Mesenchymal stem cell (in vitro differentiated cells and primary cell): ENCODE measurements around the gene CYP19A1.
A peak's percentile ranks its signal among the peaks of the same experiment; 100 is the strongest.

Source experiments
- DNase-seq: peaks from one replicate; pipeline ENCODE4 v3.0.0-alpha.2; 2013
- H2AFZ ChIP-seq: one replicate; pipeline ENCODE4 v1.6.1; 2013; ENCODE audit warnings: low read depth, mild to moderate bottlenecking, control low read depth, inconsistent platforms, low read length, moderate library complexity
- H2AK5ac ChIP-seq: 2 replicates; pipeline ENCODE4 v1.6.1; 2013; ENCODE audit warnings: low read length, moderate library complexity, mild to moderate bottlenecking, inconsistent platforms; ENCODE audit not compliant: severe bottlenecking
- H2BK120ac ChIP-seq: one replicate; pipeline ENCODE4 v1.6.1; 2013; ENCODE audit warnings: low read depth, mild to moderate bottlenecking, inconsistent platforms, low read length, moderate library complexity
- H2BK12ac ChIP-seq, 2 experiments: one replicate each; pipeline ENCODE4 v1.6.1; 2013; ENCODE audit warnings: inconsistent platforms in 2 of 2, low read length in 2 of 2, mild to moderate bottlenecking in 2 of 2, moderate library complexity in 2 of 2, control low read depth in 1 of 2
- H2BK15ac ChIP-seq: one replicate; pipeline ENCODE4 v1.6.1; 2013; ENCODE audit warnings: mild to moderate bottlenecking, low read depth, inconsistent platforms; ENCODE audit not compliant: poor library complexity, severe bottlenecking
- H2BK5ac ChIP-seq: 2 replicates; pipeline ENCODE4 v1.6.1; 2013; ENCODE audit warnings: low read depth, mild to moderate bottlenecking, low read length, control low read depth, inconsistent platforms; ENCODE audit not compliant: poor library complexity, severe bottlenecking
- H3K14ac ChIP-seq, 2 experiments: one replicate each; pipeline ENCODE4 v1.6.1; 2013; ENCODE audit warnings: inconsistent platforms in 2 of 2, low read length in 2 of 2, control low read depth in 1 of 2, mild to moderate bottlenecking in 1 of 2, moderate library complexity in 1 of 2
- H3K18ac ChIP-seq, 2 experiments: one replicate each; pipeline ENCODE4 v1.6.1; 2013; ENCODE audit warnings: inconsistent platforms in 2 of 2, low read length in 2 of 2, control low read depth in 1 of 2, low read depth in 1 of 2, mild to moderate bottlenecking in 1 of 2
- H3K23ac ChIP-seq, 2 experiments: one replicate each; pipeline ENCODE4 v1.6.1; 2013; ENCODE audit warnings: inconsistent platforms in 2 of 2, low read length in 2 of 2, mild to moderate bottlenecking in 2 of 2, moderate library complexity in 2 of 2, control low read depth in 1 of 2
- H3K27ac ChIP-seq: 2 replicates; pipeline ENCODE4 v1.5.1; 2013; ENCODE audit warnings: mild to moderate bottlenecking, moderate library complexity, low read length, control low read depth, inconsistent platforms; ENCODE audit not compliant: poor library complexity, severe bottlenecking
- H3K27me3 ChIP-seq, 2 experiments: 2 replicates each; pipeline versions ENCODE4 v1.6.1 to v1.7.0; 2013; ENCODE audit warnings: low read length in 2 of 2, mild to moderate bottlenecking in 2 of 2, moderate library complexity in 2 of 2, control low read depth in 1 of 2, inconsistent platforms in 1 of 2; ENCODE audit not compliant: control insufficient read depth in 1 of 2, insufficient read depth in 1 of 2
- H3K36me3 ChIP-seq, 2 experiments: 2 replicates each; pipeline versions ENCODE4 v1.6.1 to v1.7.0; 2013; ENCODE audit warnings: low read length in 2 of 2, control low read depth in 1 of 2, inconsistent platforms in 1 of 2, low read depth in 1 of 2, mild to moderate bottlenecking in 1 of 2; ENCODE audit not compliant: insufficient read depth in 2 of 2, control insufficient read depth in 1 of 2
- H3K4ac ChIP-seq, 2 experiments: one replicate each; pipeline ENCODE4 v1.6.1; 2013; ENCODE audit warnings: inconsistent platforms in 2 of 2, low read length in 2 of 2, mild to moderate bottlenecking in 2 of 2, moderate library complexity in 2 of 2, control low read depth in 1 of 2, low read depth in 1 of 2
- H3K4me1 ChIP-seq: 2 replicates; pipeline ENCODE4 v1.6.1; 2013; ENCODE audit warnings: low read depth, low read length, control low read depth; ENCODE audit not compliant: control insufficient read depth, insufficient read depth
- H3K4me2 ChIP-seq: 2 replicates; pipeline ENCODE4 v1.6.1; 2013; ENCODE audit warnings: low read length, mild to moderate bottlenecking, inconsistent platforms; ENCODE audit not compliant: poor library complexity, severe bottlenecking
- H3K4me3 ChIP-seq, 2 experiments: 2 replicates each; pipeline versions ENCODE4 v1.5.1 to v1.7.0; 2013; ENCODE audit warnings: low read length in 2 of 2, mild to moderate bottlenecking in 2 of 2, control low read depth in 1 of 2, low read depth in 1 of 2; ENCODE audit not compliant: insufficient read depth in 1 of 2
- H3K79me1 ChIP-seq: replicated peaks from 2 replicates; pipeline ENCODE4 v1.6.1; 2013; ENCODE audit warnings: mild to moderate bottlenecking, control low read depth, low read length, inconsistent platforms; ENCODE audit not compliant: poor library complexity, severe bottlenecking
- H3K9ac ChIP-seq: 2 replicates; pipeline ENCODE4 v1.7.0; 2013; ENCODE audit warnings: mild to moderate bottlenecking, low read length, moderate library complexity
- H3K9me3 ChIP-seq: 2 replicates; pipeline ENCODE4 v1.7.0; 2013; ENCODE audit warnings: mild to moderate bottlenecking, low read length; ENCODE audit not compliant: control insufficient read depth
- H4K8ac ChIP-seq: one replicate; pipeline ENCODE4 v1.6.1; 2013; ENCODE audit warnings: inconsistent platforms, mild to moderate bottlenecking, low read length, moderate library complexity
- H4K91ac ChIP-seq: one replicate; pipeline ENCODE4 v1.6.1; 2013; ENCODE audit warnings: mild to moderate bottlenecking, low read length, inconsistent platforms
- WGBS: methylation state at CpG from one replicate; pipeline ENCODE4 v1.1.7; 2013; ENCODE audit warnings: mixed read lengths; 5-methylcytosine and 5-hydroxymethylcytosine counted together

CYP19A1 gene

DNA sequence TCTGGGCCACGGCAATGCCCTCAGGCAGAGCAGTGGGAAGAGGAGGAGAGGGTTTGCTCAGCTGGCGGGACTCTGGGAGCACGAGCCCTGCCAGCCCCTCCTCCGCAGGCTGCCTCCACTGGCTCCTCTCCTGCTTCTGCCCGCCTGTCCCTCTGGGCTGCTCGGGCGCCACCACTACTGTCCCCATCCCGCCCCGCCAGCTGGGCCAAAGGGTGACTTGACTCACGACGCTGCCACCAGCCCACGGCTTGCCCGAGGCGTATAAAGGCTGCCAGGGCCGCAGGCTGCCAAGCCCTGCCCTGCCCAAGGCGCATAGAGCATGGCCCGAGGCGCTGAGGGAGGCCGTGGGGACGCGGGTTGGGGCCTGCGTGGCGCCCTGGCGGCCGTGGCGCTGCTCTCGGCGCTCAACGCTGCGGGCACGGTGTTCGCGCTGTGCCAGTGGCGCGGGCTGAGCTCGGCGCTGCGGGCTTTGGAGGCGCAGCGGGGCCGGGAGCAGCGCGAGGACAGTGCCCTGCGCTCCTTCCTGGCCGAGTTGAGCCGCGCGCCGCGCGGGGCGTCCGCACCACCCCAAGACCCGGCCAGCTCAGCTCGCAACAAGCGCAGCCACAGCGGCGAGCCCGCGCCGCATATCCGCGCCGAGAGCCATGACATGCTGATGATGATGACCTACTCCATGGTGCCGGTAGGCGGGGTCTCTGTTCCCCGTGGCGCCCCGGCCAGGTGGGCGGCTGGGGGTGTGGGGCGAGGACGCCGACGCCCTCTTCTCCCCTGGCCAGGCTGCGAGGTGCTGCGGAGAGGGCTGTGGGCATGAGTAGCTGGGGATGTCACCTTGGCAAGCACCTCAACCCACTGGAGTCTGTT, 3.2 kb upstream of the CYP19A1 start, which contains the start of gene GLDN:
TSS of gene GLDN (plus strand) at position 290 of the 861 bp plus-strand sequence. CDS start at position 320, 30 bp downstream.
- H3K23ac ChIP-seq = peak within 1 kb of the TSS in 1 of 2 experiments; percentile 63
- H3K9me3 ChIP-seq = no peaks in the 10 kb centered on the region
- H2BK12ac ChIP-seq = peak within 1 kb of the TSS in 1 of 2 experiments; percentile 11
- H4K91ac ChIP-seq = peak within 1 kb of the TSS; percentile 18
- H3K4me1 ChIP-seq = peaks cover 9% of the 10 kb centered on the region
- peak; percentile 9 for DNase-seq
- H3K18ac ChIP-seq = peak within 1 kb of the TSS in 1 of 2 experiments; percentile 11
- peak within 1 kb of the TSS; percentile 54 for H3K4me2 ChIP-seq
- no peak within 1 kb of the TSS for H3K4ac ChIP-seq
- no peaks in the 10 kb centered on the region for H3K36me3 ChIP-seq
- no peak within 1 kb of the TSS for H2BK15ac ChIP-seq
- peak within 1 kb of the TSS; percentile 19 for H2AFZ ChIP-seq
- H3K4me3 ChIP-seq = peak within 1 kb of the TSS; percentile 42 to 71
- no peak within 1 kb of the TSS for H2BK120ac ChIP-seq
- H3K14ac ChIP-seq = peak within 1 kb of the TSS in 1 of 2 experiments; percentile 68
- no peak within 1 kb of the TSS for H4K8ac ChIP-seq
- H3K27me3 ChIP-seq = peaks cover 32 to 52% of the 10 kb centered on the region in 2 experiments
- no peak within 1 kb of the TSS for H3K27ac ChIP-seq
- 9% methylated on average over 74 of the region's 76 CpGs for WGBS
- H2AK5ac ChIP-seq = no peak within 1 kb of the TSS
- no peaks in the 10 kb centered on the region for H3K79me1 ChIP-seq
- peak within 1 kb of the TSS; percentile 48 for H3K9ac ChIP-seq
- H2BK5ac ChIP-seq = no peak within 1 kb of the TSS

DNA sequence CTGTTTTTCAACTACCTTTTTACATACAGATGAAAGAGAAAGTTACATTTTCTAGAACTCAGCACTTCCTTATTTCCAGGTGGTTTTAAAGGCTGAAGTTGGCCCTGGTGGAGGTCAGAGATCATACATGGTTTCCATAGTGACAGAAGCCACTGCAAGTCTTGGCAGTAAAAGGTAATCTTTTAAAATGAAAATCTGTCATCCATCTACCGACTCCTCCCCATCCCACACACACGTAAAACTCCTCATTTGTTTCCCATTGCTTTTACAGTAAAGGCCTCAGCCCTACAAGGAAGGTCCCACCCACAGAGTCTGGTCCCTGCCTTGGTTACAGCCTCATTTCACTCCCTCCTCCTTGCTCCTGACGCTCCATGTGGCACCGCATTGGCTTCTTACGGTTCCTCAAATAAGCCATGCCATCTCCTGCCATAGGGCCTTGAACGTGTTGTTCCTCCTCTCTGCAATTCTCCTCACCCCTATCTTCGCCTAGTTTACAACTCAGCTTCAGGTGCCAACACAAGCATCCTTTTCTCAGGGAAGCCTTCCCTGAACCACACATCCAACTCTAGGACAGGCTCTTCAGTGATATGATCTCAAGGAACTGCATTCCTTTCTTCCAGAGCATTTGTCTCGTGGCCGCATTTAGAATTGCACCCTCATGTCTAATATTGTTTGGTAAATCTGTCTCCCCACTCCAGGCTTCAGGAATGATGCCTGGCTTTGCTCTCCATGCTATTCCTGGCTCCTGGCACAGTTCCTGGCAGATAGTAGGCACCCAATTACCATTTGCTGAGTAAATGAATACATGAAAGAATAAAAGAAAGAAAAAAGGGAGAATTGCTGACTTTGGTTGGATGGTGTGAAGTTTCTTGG, 2.6 kb downstream of the CYP19A1 start:
- Histone ChIP-seq H4K8ac (no peak overlapping the region), H3K9me3 (no peaks in the 10 kb centered on the region), H3K36me3 (no peaks in the 10 kb centered on the region), H3K18ac (no peak overlapping the region), H2BK120ac (no peak overlapping the region), H3K27ac (no peak overlapping the region), H3K14ac (peak overlapping the region in 1 of 2 experiments; percentile 70), H2AK5ac (no peak overlapping the region), H2BK15ac (no peak overlapping the region), H3K4me3 (no peak overlapping the region), H3K4me2 (no peak overlapping the region), H3K9ac (no peak overlapping the region), H3K79me1 (no peaks in the 10 kb centered on the region), H2AFZ (no peak overlapping the region), H4K91ac (no peak overlapping the region), H2BK12ac (no peak overlapping the region), H3K27me3 (peaks cover 13 to 49% of the 10 kb centered on the region in 2 experiments), H3K4ac (no peak overlapping the region), H3K4me1 (no peaks in the 10 kb centered on the region), H3K23ac (no peak overlapping the region), H2BK5ac (no peak overlapping the region)
- 78% methylated on average over 9 of the region's 9 CpGs for WGBS
- DNase-seq = no peak

DNA sequence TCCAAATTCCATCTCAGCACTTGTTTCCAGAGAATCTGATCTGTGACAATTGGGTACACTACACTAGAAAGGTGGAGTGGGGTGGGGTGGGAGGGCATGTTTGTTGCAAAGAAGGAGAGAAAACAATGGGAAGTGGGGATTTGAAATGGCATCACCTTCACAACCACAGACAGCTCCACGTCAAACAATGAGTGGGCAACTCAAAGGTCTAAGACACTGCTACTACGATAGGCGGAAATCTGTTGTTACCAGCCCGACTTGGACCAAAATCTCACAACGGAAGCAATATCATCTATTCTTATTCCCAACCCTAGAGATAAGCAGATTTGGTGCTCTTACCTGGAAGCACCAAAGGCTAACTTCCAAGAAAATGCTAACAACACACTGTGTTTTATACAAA, 3.3 kb downstream of the CYP19A1 start:
- no peak for DNase-seq
- no peak overlapping the region for H2BK12ac ChIP-seq
- H3K4me1 ChIP-seq = no peaks in the 10 kb centered on the region
- H3K9ac ChIP-seq = no peak overlapping the region
- no peak overlapping the region for H2BK15ac ChIP-seq
- no peak overlapping the region for H3K4me2 ChIP-seq
- H3K4ac ChIP-seq = no peak overlapping the region
- H3K14ac ChIP-seq = no peak overlapping the region
- H3K9me3 ChIP-seq = no peaks in the 10 kb centered on the region
- H3K27ac ChIP-seq = no peak overlapping the region
- no peak overlapping the region for H2BK120ac ChIP-seq
- no peak overlapping the region for H2AK5ac ChIP-seq
- no peak overlapping the region for H4K91ac ChIP-seq
- H4K8ac ChIP-seq = no peak overlapping the region
- H2BK5ac ChIP-seq = no peak overlapping the region
- H3K36me3 ChIP-seq = no peaks in the 10 kb centered on the region
- H3K18ac ChIP-seq = no peak overlapping the region
- 86% methylated on average over 5 of the region's 5 CpGs for WGBS
- H3K23ac ChIP-seq = no peak overlapping the region
- no peak overlapping the region for H3K4me3 ChIP-seq
- peaks cover 6 to 47% of the 10 kb centered on the region in 2 experiments for H3K27me3 ChIP-seq
- no peak overlapping the region for H2AFZ ChIP-seq
- no peaks in the 10 kb centered on the region for H3K79me1 ChIP-seq

DNA sequence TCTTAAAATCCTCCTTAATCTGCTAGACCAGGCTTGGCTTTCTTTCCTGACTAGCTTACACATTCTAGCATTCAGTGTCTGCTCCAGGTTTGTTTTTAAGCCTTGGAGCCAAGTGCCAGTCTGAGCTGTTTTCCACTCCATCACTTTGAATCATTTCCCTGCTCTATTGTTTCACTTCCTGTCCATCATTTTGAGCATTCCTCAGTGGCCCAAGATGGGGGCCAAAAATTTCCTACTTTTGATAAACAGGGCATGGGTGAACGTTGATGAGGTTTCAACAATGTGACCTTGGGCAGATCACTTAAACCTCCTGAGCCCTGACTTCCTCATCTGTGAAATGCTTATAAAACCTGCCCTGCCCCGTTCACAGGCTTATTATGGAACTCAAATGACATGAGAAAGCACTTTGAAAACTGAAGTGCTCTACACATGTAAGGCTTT, 4.4 kb downstream of the CYP19A1 start:
- no peak overlapping the region for H3K9ac ChIP-seq
- no peaks in the 10 kb centered on the region for H3K4me1 ChIP-seq
- H2BK5ac ChIP-seq = no peak overlapping the region
- H4K91ac ChIP-seq = no peak overlapping the region
- H3K79me1 ChIP-seq = no peaks in the 10 kb centered on the region
- no peak overlapping the region for H3K4ac ChIP-seq
- peaks cover 0 to 41% of the 10 kb centered on the region in 2 experiments for H3K27me3 ChIP-seq
- no peak overlapping the region for H2BK12ac ChIP-seq
- no peak for DNase-seq
- no peak overlapping the region for H3K18ac ChIP-seq
- no peak overlapping the region for H2BK120ac ChIP-seq
- no peak overlapping the region for H3K4me2 ChIP-seq
- WGBS = 14% methylated on average over 2 of the region's 2 CpGs
- H4K8ac ChIP-seq = no peak overlapping the region
- H2BK15ac ChIP-seq = no peak overlapping the region
- H3K36me3 ChIP-seq = no peaks in the 10 kb centered on the region
- H2AFZ ChIP-seq = no peak overlapping the region
- H3K4me3 ChIP-seq = no peak overlapping the region
- no peak overlapping the region for H2AK5ac ChIP-seq
- H3K23ac ChIP-seq = no peak overlapping the region
- H3K14ac ChIP-seq = no peak overlapping the region
- no peaks in the 10 kb centered on the region for H3K9me3 ChIP-seq
- no peak overlapping the region for H3K27ac ChIP-seq
